CD4-positive, alpha-beta T cell treated with Interleukin-1 beta for 1 hour (primary cell): ENCODE data around the gene OR52E4.

ENCODE experiments used
- DNase-seq, 2 donors: peaks; one replicate each; pipeline ENCODE4 v3.0.0-alpha.2; 2020 to 2022

The OR52E4 gene

DNA sequence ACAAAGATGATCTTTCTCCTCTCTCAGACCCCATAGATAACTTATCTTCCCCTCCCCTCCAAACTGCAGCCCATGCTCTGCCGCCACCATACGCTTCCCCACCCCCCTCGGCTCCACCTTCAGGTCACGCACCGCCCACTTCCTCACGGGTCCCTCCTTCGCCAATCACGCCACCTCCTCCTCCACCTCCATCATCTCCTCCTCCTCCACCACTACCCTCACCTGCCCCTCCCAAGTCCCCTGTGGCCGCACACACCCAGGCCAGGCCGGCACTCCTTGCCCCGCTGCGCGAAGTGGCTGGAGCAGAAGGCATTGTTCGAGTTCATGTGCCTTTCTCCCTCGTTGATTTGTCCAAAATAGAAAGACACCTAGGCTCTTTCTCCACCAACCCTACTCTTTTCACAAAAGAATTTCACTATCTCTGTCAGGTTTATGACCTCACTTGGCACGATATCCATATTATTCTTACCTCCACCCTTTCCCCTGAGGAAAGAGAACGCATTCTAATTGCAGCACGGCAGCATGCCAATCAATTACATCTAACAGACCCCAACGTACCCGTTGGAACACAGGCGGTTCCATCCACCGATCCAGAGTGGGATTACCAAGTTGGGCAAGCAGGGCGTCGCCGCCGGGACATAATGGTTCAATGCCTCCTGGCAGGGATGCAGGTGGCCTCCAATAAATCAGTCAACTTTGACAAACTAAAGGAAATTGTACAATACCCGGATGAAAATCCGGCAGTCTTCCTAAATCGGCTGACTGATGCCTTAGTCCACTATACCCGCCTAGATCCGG lies 49.3 kb downstream of the OR52E4 start:
- no peak for DNase-seq

GRCh38 chr11:5930614-5931013 lies 50.2 kb downstream of the OR52E4 start:
- DNase-seq = no peak

GRCh38 chr11:5931061-5931460 lies 50.6 kb downstream of the OR52E4 start:
- no peak for DNase-seq

DNA sequence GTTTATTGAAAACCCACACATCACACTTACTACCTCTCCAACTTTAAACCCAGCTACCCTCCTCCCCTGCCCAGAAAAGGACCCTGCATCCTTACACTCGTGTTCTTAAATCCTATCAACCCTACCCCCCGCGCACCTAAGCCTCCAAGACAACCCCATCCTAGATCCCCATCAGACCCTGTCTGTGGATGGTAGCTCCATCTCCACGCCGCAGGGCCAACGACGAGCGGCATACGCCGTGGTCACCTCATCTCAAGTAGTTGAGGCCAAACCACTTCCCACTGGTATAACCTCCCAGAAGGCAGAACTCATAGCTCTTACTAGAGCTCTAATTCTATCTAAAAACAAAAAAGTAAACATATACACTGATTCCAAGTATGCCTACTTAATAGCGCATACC lies 52.2 kb downstream of the OR52E4 start:
- DNase-seq = no peak

DNA sequence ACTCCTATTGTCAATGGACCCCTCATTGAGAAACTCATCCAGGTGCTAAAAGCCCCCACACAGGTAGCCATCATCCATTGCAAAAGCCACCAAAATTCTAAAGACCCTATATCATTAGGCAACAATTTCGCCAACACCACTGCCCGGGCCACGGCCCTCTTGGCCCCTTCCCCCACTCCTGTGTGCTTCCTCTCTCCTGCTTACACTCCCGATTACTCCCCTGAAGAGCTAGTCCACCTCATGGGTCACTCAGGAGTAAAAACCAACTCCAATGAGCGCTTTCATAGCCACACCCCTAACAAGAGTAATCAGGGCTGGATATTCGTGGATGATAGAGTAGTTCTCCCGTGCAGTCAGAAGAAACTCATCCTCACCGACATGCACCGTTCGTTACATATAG lies 52.7 kb downstream of the OR52E4 start:
- no peak for DNase-seq
